Stimulated activated memory B cell treated with anti-CD40 and anti-IgM and Interleukin-4, amounts not matched to agents 10 μg/mL and 1 μg/mL and 100 μg/mL, for 72 hours (primary cell): Measurements from ENCODE around the gene UBE2E1.

ENCODE experiments used
- ATAC-seq: fragments of 150-1000 bp; cut with Tn5 transposase; 2 replicates; pipeline ENCODE4 v1.10.0; 2021
- H3K27ac Mint-ChIP-seq: one replicate; pipeline ENCODE4 v1.8.0; 2022; ENCODE audit warnings: mild to moderate bottlenecking, mixed read lengths
- H3K27me3 Mint-ChIP-seq: one replicate; pipeline ENCODE4 v1.8.0; 2022; ENCODE audit warnings: mixed read lengths
- H3K36me3 Mint-ChIP-seq: one replicate; pipeline ENCODE4 v1.8.0; 2022; ENCODE audit warnings: mixed read lengths
- H3K4me1 Mint-ChIP-seq: one replicate; pipeline ENCODE4 v1.8.0; 2022; ENCODE audit warnings: mixed read lengths
- H3K4me3 Mint-ChIP-seq: one replicate; pipeline ENCODE4 v1.8.0; 2022; ENCODE audit warnings: mild to moderate bottlenecking, moderate library complexity, mixed read lengths
- H3K9me3 Mint-ChIP-seq: one replicate; pipeline ENCODE4 v1.8.0; 2022; ENCODE audit warnings: mixed read lengths

Gene UBE2E1

GRCh38 chr3:23807424-23808015 lies 1.8 kb downstream of the UBE2E1 start:
- H3K4me1 Mint-ChIP-seq: peaks cover 65% of the 10 kb centered on the region
- H3K9me3 Mint-ChIP-seq: no peaks in the 10 kb centered on the region
- no peak for ATAC-seq

GRCh38 chr3:23808525-23808924 lies 2.8 kb downstream of the UBE2E1 start:
- peak overlapping the region; percentile 97 for H3K4me3 Mint-ChIP-seq
- H3K27me3 Mint-ChIP-seq: no peaks in the 10 kb centered on the region
- no peaks in the 10 kb centered on the region for H3K9me3 Mint-ChIP-seq
- H3K27ac Mint-ChIP-seq: peak overlapping the region; percentile 98
- H3K4me1 Mint-ChIP-seq: peaks cover 69% of the 10 kb centered on the region
- ATAC-seq: no peak
- peaks cover 21% of the 10 kb centered on the region for H3K36me3 Mint-ChIP-seq

More at GRCh38 chr3:23807424-23808015, 1.8 kb downstream of the UBE2E1 start:
- peak overlapping the region; percentile 100 for H3K4me3 Mint-ChIP-seq
- H3K27me3 Mint-ChIP-seq: no peaks in the 10 kb centered on the region
- H3K27ac Mint-ChIP-seq: peak overlapping the region; percentile 98
- peaks cover 18% of the 10 kb centered on the region for H3K36me3 Mint-ChIP-seq

GRCh38 chr3:23809294-23809693 lies 3.5 kb downstream of the UBE2E1 start:
- Mint-ChIP-seq H3K4me1 (peaks cover 69% of the 10 kb centered on the region), H3K4me3 (peak overlapping the region; percentile 97), H3K27me3 (no peaks in the 10 kb centered on the region), H3K27ac (peak overlapping the region; percentile 98), H3K36me3 (peaks cover 21% of the 10 kb centered on the region), H3K9me3 (no peaks in the 10 kb centered on the region)
- ATAC-seq: no peak

- Mint-ChIP-seq H3K4me1 (peaks cover 69% of the 10 kb centered on the region), H3K36me3 (peaks cover 21% of the 10 kb centered on the region), H3K9me3 (no peaks in the 10 kb centered on the region), H3K4me3 (peak overlapping the region; percentile 97), H3K27ac (peak overlapping the region; percentile 98), H3K27me3 (no peaks in the 10 kb centered on the region)
- no peak for ATAC-seq
Measured at GRCh38 chr3:23809840-23810342, 4.1 kb downstream of the UBE2E1 start.

- Mint-ChIP-seq H3K9me3 (no peaks in the 10 kb centered on the region), H3K27me3 (no peaks in the 10 kb centered on the region), H3K27ac (peak overlapping the region; percentile 98), H3K36me3 (peaks cover 21% of the 10 kb centered on the region), H3K4me3 (peak overlapping the region; percentile 97), H3K4me1 (peaks cover 63% of the 10 kb centered on the region)
- peak; percentile 57 for ATAC-seq
Measured at GRCh38 chr3:23810343-23811184, 4.8 kb downstream of the UBE2E1 start.

GRCh38 chr3:23811185-23811527 lies 5.4 kb downstream of the UBE2E1 start:
- H3K36me3 Mint-ChIP-seq: peaks cover 16% of the 10 kb centered on the region
- H3K27me3 Mint-ChIP-seq: no peaks in the 10 kb centered on the region
- peaks cover 60% of the 10 kb centered on the region for H3K4me1 Mint-ChIP-seq
- H3K27ac Mint-ChIP-seq: peak overlapping the region; percentile 98
- H3K4me3 Mint-ChIP-seq: peak overlapping the region; percentile 86
- ATAC-seq: no peak
- no peaks in the 10 kb centered on the region for H3K9me3 Mint-ChIP-seq

GRCh38 chr3:23811919-23812318 lies 6.2 kb downstream of the UBE2E1 start:
- Mint-ChIP-seq H3K4me1 (peaks cover 57% of the 10 kb centered on the region), H3K9me3 (no peaks in the 10 kb centered on the region), H3K4me3 (peak overlapping the region; percentile 7), H3K27ac (no peak overlapping the region), H3K27me3 (no peaks in the 10 kb centered on the region), H3K36me3 (peaks cover 13% of the 10 kb centered on the region)
- ATAC-seq: no peak

- H3K27me3 Mint-ChIP-seq: no peaks in the 10 kb centered on the region
- H3K4me1 Mint-ChIP-seq: peaks cover 42% of the 10 kb centered on the region
- no peak overlapping the region for H3K4me3 Mint-ChIP-seq
- ATAC-seq: no peak
- no peaks in the 10 kb centered on the region for H3K9me3 Mint-ChIP-seq
- H3K36me3 Mint-ChIP-seq: peaks cover 20% of the 10 kb centered on the region
- H3K27ac Mint-ChIP-seq: no peak overlapping the region
Measured at GRCh38 chr3:23815879-23816278, 10.1 kb downstream of the UBE2E1 start.

DNA sequence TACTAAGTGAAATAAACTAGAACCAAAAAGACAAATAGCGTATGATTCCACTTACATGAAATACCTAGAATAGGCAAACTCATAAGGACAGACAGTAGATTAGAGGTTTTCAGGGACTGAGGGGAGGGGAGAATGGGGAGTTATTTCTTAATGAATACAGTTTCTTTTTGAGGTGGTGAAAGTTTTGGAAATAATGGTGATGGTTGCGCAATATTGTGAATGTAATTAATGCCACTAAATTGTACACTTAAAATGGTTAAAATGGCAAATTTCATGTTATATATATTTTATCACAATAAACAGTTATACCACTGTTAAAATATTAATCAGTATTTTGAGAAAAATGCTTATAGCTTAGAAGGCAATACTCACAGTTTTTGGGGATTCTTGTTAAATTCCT lies 11.0 kb downstream of the UBE2E1 start:
- H3K9me3 Mint-ChIP-seq: no peaks in the 10 kb centered on the region
- H3K4me1 Mint-ChIP-seq: peaks cover 42% of the 10 kb centered on the region
- H3K4me3 Mint-ChIP-seq: no peak overlapping the region
- H3K27me3 Mint-ChIP-seq: no peaks in the 10 kb centered on the region
- ATAC-seq: no peak
- peaks cover 25% of the 10 kb centered on the region for H3K36me3 Mint-ChIP-seq
- no peak overlapping the region for H3K27ac Mint-ChIP-seq

DNA sequence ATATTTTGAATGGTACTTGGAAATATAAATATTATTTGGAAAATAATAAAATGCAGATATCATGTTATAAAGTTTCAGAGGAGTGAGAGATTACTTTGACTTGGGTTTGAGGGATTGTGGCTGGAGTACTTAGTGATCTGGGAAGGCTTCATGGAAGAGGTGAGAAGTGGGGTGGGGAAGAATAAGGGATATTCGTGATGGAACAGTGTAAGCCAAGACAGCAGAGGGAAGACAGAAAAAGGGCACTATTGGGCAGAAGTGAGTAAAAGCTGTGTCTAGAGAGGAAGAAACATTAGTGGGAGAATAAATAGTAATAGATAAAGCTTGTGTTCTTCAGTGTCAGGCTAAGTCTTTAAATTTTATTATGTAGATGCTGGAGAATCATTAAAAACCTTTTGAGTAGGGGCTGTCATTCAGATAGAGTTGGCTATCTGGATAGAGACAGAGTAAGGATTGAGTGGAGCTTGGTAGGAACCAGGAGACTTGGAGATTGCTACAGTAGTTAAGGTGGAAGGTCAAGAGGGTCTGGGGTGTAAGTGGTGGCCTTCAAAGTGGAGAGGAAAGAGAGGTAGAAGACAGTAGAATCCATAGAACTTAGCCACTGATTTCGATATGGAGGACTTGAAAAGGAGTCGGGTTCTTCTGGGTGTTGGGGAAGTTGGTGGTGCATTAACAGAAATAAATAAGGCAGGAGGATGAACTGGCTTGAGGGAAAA lies 11.9 kb downstream of the UBE2E1 start:
- peaks cover 27% of the 10 kb centered on the region for H3K36me3 Mint-ChIP-seq
- H3K4me3 Mint-ChIP-seq: no peak overlapping the region
- no peak for ATAC-seq
- no peaks in the 10 kb centered on the region for H3K27me3 Mint-ChIP-seq
- peak overlapping the region; percentile 25 for H3K27ac Mint-ChIP-seq
- no peaks in the 10 kb centered on the region for H3K9me3 Mint-ChIP-seq
- H3K4me1 Mint-ChIP-seq: peaks cover 38% of the 10 kb centered on the region

DNA sequence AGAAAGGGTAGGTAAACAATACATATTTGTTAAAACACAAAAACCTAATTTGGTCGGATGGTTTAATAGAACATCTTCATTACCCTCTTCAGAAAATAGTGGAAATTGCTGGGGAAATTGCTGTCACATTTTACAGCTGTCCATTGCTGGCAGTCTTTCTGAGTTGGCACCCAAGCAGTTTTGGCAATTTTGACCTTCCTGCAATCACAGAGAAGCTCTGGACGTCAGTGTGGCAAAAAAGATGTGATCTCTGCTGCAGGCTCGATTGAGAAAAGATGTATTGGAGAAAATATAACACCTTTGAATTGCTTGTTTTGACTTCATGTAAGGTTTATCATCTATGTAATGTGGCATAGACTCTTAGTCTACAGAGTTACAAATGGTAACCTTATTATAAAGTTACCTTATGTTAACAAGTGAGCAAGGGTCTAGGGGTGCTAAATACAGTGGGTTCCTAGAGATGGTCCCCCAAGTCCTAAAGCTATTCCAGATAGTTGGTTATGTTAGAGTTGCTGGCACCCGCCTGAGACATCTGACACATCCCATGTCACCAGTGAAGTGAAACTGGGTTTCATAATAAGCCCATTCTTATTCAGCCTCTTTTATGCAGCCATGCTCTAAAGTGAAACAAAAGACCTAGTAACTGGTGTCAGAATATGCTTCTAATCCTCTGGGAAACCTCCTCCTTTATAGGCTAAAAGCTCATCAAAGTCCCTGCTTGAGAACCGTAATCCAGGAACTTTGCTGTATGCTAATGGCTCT lies 14.0 kb downstream of the UBE2E1 start:
- no peak for ATAC-seq
- H3K4me3 Mint-ChIP-seq: no peak overlapping the region
- no peak overlapping the region for H3K27ac Mint-ChIP-seq
- H3K27me3 Mint-ChIP-seq: no peaks in the 10 kb centered on the region
- H3K36me3 Mint-ChIP-seq: peaks cover 25% of the 10 kb centered on the region
- H3K9me3 Mint-ChIP-seq: no peaks in the 10 kb centered on the region
- H3K4me1 Mint-ChIP-seq: peaks cover 54% of the 10 kb centered on the region

DNA sequence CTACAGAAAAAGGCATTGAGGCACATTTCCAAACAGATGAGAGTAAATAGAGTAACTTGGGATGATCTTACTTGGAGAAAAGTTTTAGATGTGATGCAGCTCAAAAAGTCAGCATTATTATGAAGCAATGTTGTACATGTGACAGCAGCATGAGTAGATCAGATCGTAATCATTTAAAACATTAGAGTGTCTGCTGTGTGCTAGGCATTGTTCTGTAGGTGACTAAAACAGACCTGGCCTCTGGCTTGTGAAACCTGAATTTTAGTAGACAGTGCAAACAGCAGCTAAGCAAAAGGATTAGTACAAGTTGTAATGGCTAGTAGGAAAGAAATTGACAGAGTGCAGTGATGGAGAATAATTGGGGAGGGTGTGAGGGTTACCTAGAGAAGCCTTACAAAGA lies 15.1 kb downstream of the UBE2E1 start:
- Mint-ChIP-seq H3K27me3 (no peaks in the 10 kb centered on the region), H3K4me3 (no peak overlapping the region), H3K36me3 (peaks cover 34% of the 10 kb centered on the region), H3K4me1 (peaks cover 65% of the 10 kb centered on the region), H3K9me3 (peaks cover 3% of the 10 kb centered on the region), H3K27ac (peak overlapping the region; percentile 11)
- no peak for ATAC-seq

- Mint-ChIP-seq H3K4me1 (peaks cover 74% of the 10 kb centered on the region), H3K9me3 (peaks cover 3% of the 10 kb centered on the region), H3K36me3 (peaks cover 34% of the 10 kb centered on the region), H3K27ac (peak overlapping the region; percentile 11), H3K4me3 (no peak overlapping the region), H3K27me3 (no peaks in the 10 kb centered on the region)
- no peak for ATAC-seq
Measured at GRCh38 chr3:23821858-23822257, 16.1 kb downstream of the UBE2E1 start.

- Mint-ChIP-seq H3K27ac (no peak overlapping the region), H3K36me3 (peaks cover 32% of the 10 kb centered on the region), H3K27me3 (no peaks in the 10 kb centered on the region), H3K9me3 (peaks cover 3% of the 10 kb centered on the region), H3K4me1 (peaks cover 72% of the 10 kb centered on the region), H3K4me3 (no peak overlapping the region)
- ATAC-seq: no peak
Measured at GRCh38 chr3:23822559-23822958, 16.8 kb downstream of the UBE2E1 start.

DNA sequence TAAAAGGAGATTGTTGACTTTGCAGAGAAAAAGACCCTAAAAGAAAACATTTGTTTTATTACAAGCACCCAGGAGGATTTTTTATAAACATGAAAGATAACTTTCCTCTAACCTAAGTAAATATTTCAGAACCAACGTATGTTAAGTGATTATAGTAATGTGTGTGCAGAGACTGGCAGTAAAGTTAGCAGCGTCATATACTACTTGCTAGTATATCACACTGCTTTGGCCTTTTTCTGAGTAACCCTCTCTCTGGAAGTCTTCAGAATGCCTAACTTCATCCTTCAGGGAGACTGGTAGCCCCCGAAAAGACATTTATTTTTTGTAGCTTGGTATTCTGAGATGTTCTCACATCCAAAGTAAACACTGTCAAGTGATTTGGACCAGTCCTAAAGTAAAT lies 17.9 kb downstream of the UBE2E1 start:
- H3K4me3 Mint-ChIP-seq: no peak overlapping the region
- peak overlapping the region; percentile 35 for H3K27ac Mint-ChIP-seq
- H3K9me3 Mint-ChIP-seq: peaks cover 3% of the 10 kb centered on the region
- peaks cover 23% of the 10 kb centered on the region for H3K36me3 Mint-ChIP-seq
- H3K4me1 Mint-ChIP-seq: peaks cover 70% of the 10 kb centered on the region
- no peaks in the 10 kb centered on the region for H3K27me3 Mint-ChIP-seq
- no peak for ATAC-seq
